ENCODE data around the gene PPP1R11. TPM values are rescaled to one million over a fixed set of nuclear protein-coding genes. Genes with fewer than 3 reads are reported as not detected.

The PPP1R11 gene
- total and polyA plus RNA-seq, 2 of the 13 experiments (the other 11 are each of a cell fraction or from before 2014, with no cell fraction given): 32.1 to 58.9 TPM

GRCh38 chr6:30102970-30103871, 36.2 kb downstream of the PPP1R11 start (continued):
- TF ChIP-seq ZNF7 (CRISPR knock-in tag; IDR thresholded peaks at IDR 0.05) (no peak), ZNF207 (IDR thresholded peaks at IDR 0.05; ENCODE audit: borderline replicate concordance) (no peak), RARG (CRISPR knock-in tag; IDR thresholded peaks at IDR 0.05; ENCODE audit: low read depth) (no peak), RCOR2 (CRISPR knock-in tag; IDR thresholded peaks at IDR 0.05) (no peak), ZNF749 (CRISPR knock-in tag; IDR thresholded peaks at IDR 0.05; ENCODE audit: borderline replicate concordance) (no peak), ZNF343 (CRISPR knock-in tag; IDR thresholded peaks at IDR 0.05) (no peak), HNRNPL (IDR thresholded peaks at IDR 0.05; ENCODE audit: low read depth, low read length) (no peak), AGO1 (IDR thresholded peaks at IDR 0.05; ENCODE audit: low read depth, low read length, poor library complexity, severe bottlenecking) (no peak), ZNF414 (CRISPR knock-in tag; IDR thresholded peaks at IDR 0.05) (no peak), ISL2 (CRISPR knock-in tag; IDR thresholded peaks at IDR 0.05) (0 out of 2 replicates have a peak, but pooled peaks have one; percentile 25), REL (CRISPR knock-in tag; conservative IDR thresholded peaks at IDR 0.05) (no peak), ZNF850 (CRISPR knock-in tag; conservative IDR thresholded peaks at IDR 0.05) (no peak), CC2D1A (CRISPR knock-in tag; IDR thresholded peaks at IDR 0.05) (0 out of 2 replicates have a peak, but pooled peaks have one; percentile 48), SMARCC2 (IDR thresholded peaks at IDR 0.05) (no peak), RFXANK (CRISPR knock-in tag; IDR thresholded peaks at IDR 0.05) (0 out of 2 replicates have a peak, but pooled peaks have one; percentile 47), GTF2F1 (IDR thresholded peaks at IDR 0.05; ENCODE audit: low read length) (no peak), ZNF570 (CRISPR knock-in tag; IDR thresholded peaks at IDR 0.05; ENCODE audit: borderline replicate concordance) (no peak), FOXM1 (CRISPR knock-in tag; IDR thresholded peaks at IDR 0.05) (no peak), PBX3 (CRISPR knock-in tag; IDR thresholded peaks at IDR 0.05; ENCODE audit: borderline replicate concordance) (no peak), MAX (IDR thresholded peaks at IDR 0.05) (peak; percentile 27; the same call in 1 of the 2 replicates), ZMAT5 (CRISPR knock-in tag; IDR thresholded peaks at IDR 0.05; ENCODE audit: borderline replicate concordance, low read depth) (no peak), YY1 (IDR thresholded peaks at IDR 0.05; ENCODE audit: insufficient read depth, insufficient replicate concordance, low read depth, low read length) (peak; percentile 51), MLXIP (CRISPR knock-in tag; IDR thresholded peaks at IDR 0.05; ENCODE audit: borderline replicate concordance) (no peak), ZNF337 (CRISPR knock-in tag; IDR thresholded peaks at IDR 0.05; ENCODE audit: borderline replicate concordance, low read depth) (no peak), ZFYVE20 (CRISPR knock-in tag; IDR thresholded peaks at IDR 0.05; ENCODE audit: borderline replicate concordance, low read depth) (no peak)
